Ovary (tissue), 9 donors: ENCODE data around the gene CYP19A1. TPM values are rescaled to one million over a fixed set of nuclear protein-coding genes. Genes with fewer than 3 reads are reported as not detected.

Source experiments
- DNase-seq, 5 donors: peaks; one replicate each; pipeline ENCODE4 v3.0.0-alpha.2; 2019 to 2020
- H3K27ac ChIP-seq, 2 donors: fragments of 200-600 bp; one replicate each; pipeline versions ENCODE4 v1.5.1 to v1.8.0; 2019 to 2022
- H3K27me3 ChIP-seq: fragments of 200-600 bp; one replicate; pipeline ENCODE4 v1.8.0; 2022
- H3K36me3 ChIP-seq: fragments of 200-600 bp; sonication (generic); one replicate; pipeline ENCODE4 v1.5.1; 2019
- H3K4me1 ChIP-seq: one replicate; pipeline ENCODE4 v1.8.1; 2013; ENCODE audit warnings: mild to moderate bottlenecking, moderate library complexity; ENCODE audit not compliant: insufficient read depth
- H3K4me3 ChIP-seq: fragments of 200-600 bp; sonication (generic); one replicate; pipeline ENCODE4 v1.5.1; 2017
- H3K9me3 ChIP-seq, 2 donors: fragments of 200-600 bp in 1 of 2; sonication (generic) in 1 of 2; one replicate each; pipeline versions ENCODE4 v1.5.1 to v1.8.1; 2013 to 2019; ENCODE audit warnings: mild to moderate bottlenecking in 1 of 2, moderate library complexity in 1 of 2
- EP300 ChIP-seq: sonication (generic); formaldehyde crosslinking; IDR thresholded peaks from one replicate; pipeline ENCODE4 v1.6.1; 2017; ENCODE audit warnings: antibody characterized with exemption
- POLR2A ChIP-seq: fragments of 450-650 bp; IDR thresholded peaks from one replicate; pipeline ENCODE4 v1.6.1; 2017; ENCODE audit warnings: antibody characterized with exemption, mild to moderate bottlenecking, moderate library complexity
- WGBS, 3 donors: extraction: QIAGEN DNeasy Blood & Tissue Kit in 1 of 3; methylation state at CpG; one replicate each; pipeline versions ENCODE4 v1.1.5 to v1.1.7; 2013 to 2017; 5-methylcytosine and 5-hydroxymethylcytosine counted together
- intact Hi-C, 4 donors: fragments of 100-400 bp; cut with DNase I; formaldehyde crosslinking; loops; one replicate each; pipeline versions ENCODE4 v1.11.0 to v1.15.1; 2022 to 2023
- polyA plus RNA-seq, 2 donors: library from polyadenylated mRNA; stranded (reverse); fragments of 200-250 nt in 1 of 2; fragments of 350-450 nt in 1 of 2; fragmentation: Illumina TruSeq in 1 of 2; extraction: RNeasy Lipid Tissue Mini Kit (QIAGEN cat#74804) in 1 of 2; gene quantifications; one replicate each; pipeline ENCODE4 v1.2.3, GENCODE V29; 2013 to 2014
- total RNA-seq, 7 donors: library from RNA; depleted of rRNA in 2 of 7; stranded (reverse); fragments of >200 nt in 2 of 7; fragmentation: NEBNext Ultra II Directional in 3 of 7; extraction: Animal tissue kit (Norgen Biotek cat#: 25700) in 3 of 7; gene quantifications; one replicate each; pipeline versions ENCODE4 v1.1.0 to v1.2.4, GENCODE V29; 2016 to 2023
- TF ChIP-seq, protein P1 (sequence below), 3 donors: fragments of 450-650 bp in 2 of 3; fragments of 200-600 bp in 1 of 3; IDR thresholded peaks; one replicate each; pipeline versions ENCODE4 v1.5.1 to v1.8.0; 2016 to 2022; ENCODE audit warnings: antibody characterized with exemption in 3 of 3, mild to moderate bottlenecking in 1 of 3
- donor health status: DM: no; HTN: no; CAD: no; lungs with moderate emphysema.
- donor health status: DM: no; HTN: no; CAD: no.
- donor health status: Bipolar disorder and iron deficiency.
- donor health status: DM: yes; HTN: yes; CAD: no.
- donor health status: DM: no; HTN: no; CAD: no.
- donor health status: DM: yes; HTN: yes; CAD: no.

Gene CYP19A1
- total and polyA plus RNA-seq, 9 donors = 0.81 to 1,570 (median 1.4) TPM

DNA sequence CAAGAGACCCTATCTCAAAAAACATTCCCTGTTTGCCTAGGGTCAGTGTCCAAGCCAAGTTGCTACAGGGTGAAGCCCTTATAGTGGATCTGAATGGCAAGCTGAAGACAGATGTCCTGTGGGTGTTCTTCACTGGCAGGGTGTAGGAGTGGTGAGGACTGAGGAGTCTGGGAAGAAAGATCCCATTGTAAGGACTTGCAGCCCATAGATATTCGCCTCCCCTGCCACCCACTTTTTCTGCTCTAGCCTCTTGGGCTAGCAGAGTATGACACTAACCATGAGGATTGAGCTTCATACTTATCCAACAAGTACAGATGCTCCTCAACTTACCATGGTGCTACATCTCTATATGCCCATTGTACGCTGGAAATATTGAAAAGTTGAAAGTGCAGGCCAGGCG lies 13.2 kb downstream of the CYP19A1 start:
- H3K27ac ChIP-seq = no peak overlapping the region
- intact Hi-C loops = no loop called here
- WGBS, 3 donors = 98 to 100% (median 98%) methylated on average over 3 of the region's 3 CpGs
- H3K9me3 ChIP-seq = peaks cover 0 to 3% of the 10 kb centered on the region in 2 donors
- TF ChIP-seq, protein P1, sequence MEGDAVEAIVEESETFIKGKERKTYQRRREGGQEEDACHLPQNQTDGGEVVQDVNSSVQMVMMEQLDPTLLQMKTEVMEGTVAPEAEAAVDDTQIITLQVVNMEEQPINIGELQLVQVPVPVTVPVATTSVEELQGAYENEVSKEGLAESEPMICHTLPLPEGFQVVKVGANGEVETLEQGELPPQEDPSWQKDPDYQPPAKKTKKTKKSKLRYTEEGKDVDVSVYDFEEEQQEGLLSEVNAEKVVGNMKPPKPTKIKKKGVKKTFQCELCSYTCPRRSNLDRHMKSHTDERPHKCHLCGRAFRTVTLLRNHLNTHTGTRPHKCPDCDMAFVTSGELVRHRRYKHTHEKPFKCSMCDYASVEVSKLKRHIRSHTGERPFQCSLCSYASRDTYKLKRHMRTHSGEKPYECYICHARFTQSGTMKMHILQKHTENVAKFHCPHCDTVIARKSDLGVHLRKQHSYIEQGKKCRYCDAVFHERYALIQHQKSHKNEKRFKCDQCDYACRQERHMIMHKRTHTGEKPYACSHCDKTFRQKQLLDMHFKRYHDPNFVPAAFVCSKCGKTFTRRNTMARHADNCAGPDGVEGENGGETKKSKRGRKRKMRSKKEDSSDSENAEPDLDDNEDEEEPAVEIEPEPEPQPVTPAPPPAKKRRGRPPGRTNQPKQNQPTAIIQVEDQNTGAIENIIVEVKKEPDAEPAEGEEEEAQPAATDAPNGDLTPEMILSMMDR (IDR thresholded peaks at IDR 0.05) = no peak
- TF ChIP-seq POLR2A (no peak), EP300 (no peak)
- no peaks in the 10 kb centered on the region for H3K4me1 ChIP-seq
- H3K27me3 ChIP-seq = no peaks in the 10 kb centered on the region
- DNase-seq = no peak
- H3K4me3 ChIP-seq = no peak overlapping the region
- no peaks in the 10 kb centered on the region for H3K36me3 ChIP-seq

DNA sequence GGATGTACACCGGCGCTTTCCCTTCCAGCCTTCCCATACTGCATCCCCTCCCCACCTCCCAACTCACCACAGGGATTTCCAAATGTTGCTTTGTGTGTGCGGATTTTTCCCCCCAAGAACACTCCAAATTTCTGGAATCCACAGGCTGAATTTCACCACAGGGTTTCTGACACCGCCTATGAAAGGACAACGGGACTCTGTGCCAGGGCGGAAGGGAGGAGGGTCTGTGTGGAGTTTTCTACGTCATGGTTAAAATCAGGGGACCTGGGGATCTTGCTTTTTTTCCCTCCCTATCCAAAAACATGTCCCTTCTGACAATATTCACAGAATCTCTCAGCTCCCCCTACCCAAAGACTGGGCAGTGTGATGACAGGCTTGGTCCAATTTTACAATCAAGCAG lies 14.6 kb downstream of the CYP19A1 start:
- TF ChIP-seq EP300 (no peak), POLR2A (no peak)
- TF ChIP-seq, protein P1 (IDR thresholded peaks at IDR 0.05) = no peak
- H3K4me3 ChIP-seq = no peak overlapping the region
- peaks cover 0 to 3% of the 10 kb centered on the region in 2 donors for H3K9me3 ChIP-seq
- H3K36me3 ChIP-seq = no peaks in the 10 kb centered on the region
- WGBS, 3 donors = 79 to 84% (median 82%) methylated on average over 7 of the region's 7 CpGs
- intact Hi-C loops = no loop called here
- no peak for DNase-seq
- H3K4me1 ChIP-seq = no peaks in the 10 kb centered on the region
- H3K27me3 ChIP-seq = no peaks in the 10 kb centered on the region
- no peak overlapping the region for H3K27ac ChIP-seq

DNA sequence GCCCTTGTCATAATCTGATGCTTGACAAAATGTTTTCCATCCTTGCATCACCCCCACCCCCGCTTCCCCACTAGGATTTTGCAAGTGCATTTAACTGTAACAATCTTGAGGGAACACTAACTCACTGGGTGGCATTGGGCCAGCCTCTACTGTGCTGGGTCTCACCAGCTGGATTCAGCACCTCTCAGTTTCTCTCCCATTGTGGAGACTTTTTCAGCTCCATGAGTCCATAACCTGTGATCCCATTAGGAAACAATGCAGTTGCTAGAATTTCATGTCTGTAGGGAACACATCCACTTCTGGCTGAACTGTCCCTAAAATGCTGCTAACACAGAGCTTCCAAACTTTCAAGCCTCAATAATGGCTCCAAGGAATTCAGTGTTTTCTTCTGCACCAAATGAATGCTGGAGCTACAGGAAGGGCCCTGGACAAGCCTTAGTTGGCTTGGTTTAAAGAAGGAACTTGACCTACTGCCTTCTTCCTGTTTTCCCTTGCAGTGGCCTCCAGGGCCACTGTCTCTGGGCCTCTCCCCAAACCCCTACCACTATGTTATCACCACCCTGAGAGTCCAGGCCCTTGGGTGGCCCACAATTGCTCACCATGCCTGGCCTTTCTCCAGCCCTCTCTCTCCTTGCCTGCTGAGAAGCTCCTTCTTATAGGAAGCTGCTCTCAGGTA lies 15.6 kb downstream of the CYP19A1 start:
- no peaks in the 10 kb centered on the region for H3K27me3 ChIP-seq
- no peak for DNase-seq
- no peak for TF ChIP-seq EP300
- no peak for TF ChIP-seq POLR2A
- TF ChIP-seq, protein P1 (IDR thresholded peaks at IDR 0.05) = no peak
- H3K9me3 ChIP-seq = no peaks in the 10 kb centered on the region
- no peak overlapping the region for H3K4me3 ChIP-seq
- intact Hi-C loops = no loop called here
- no peaks in the 10 kb centered on the region for H3K36me3 ChIP-seq
- WGBS, 3 donors = 94 to 97% (median 96%) methylated on average over 1 of the region's 1 CpG
- no peak overlapping the region for H3K27ac ChIP-seq
- no peaks in the 10 kb centered on the region for H3K4me1 ChIP-seq

DNA sequence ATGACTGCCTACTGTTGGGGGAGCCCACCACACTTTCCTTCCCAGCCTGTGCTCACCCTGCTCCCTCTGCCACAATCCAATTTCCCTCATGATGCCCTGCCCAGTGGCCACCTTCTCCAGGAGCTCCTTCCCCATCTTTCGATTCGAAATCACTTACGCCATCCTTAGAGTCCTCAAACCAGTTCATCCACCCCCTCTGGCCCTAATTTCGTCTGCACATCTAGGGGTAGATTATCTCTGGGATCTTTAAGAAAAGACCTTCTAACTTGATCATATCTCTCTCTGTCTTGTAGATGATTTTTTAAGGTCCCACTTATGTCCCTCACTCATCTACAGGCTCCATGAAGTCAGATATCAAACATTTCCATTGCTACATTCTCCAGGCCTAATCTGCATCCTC lies 17.1 kb downstream of the CYP19A1 start:
- Histone ChIP-seq H3K4me3 (no peak overlapping the region), H3K27me3 (no peaks in the 10 kb centered on the region), H3K4me1 (no peaks in the 10 kb centered on the region), H3K9me3 (no peaks in the 10 kb centered on the region), H3K27ac (no peak overlapping the region), H3K36me3 (no peaks in the 10 kb centered on the region)
- DNase-seq = no peak
- no peak for TF ChIP-seq POLR2A
- TF ChIP-seq, protein P1 (IDR thresholded peaks at IDR 0.05) = no peak
- no peak for TF ChIP-seq EP300
- intact Hi-C loops = no loop called here
- 73 to 96% (median 83%) methylated on average over 4 of the region's 4 CpGs for WGBS, 3 donors
